IMR-90 (cell line): ENCODE measurements around the gene SGSM2. TPM values are rescaled to one million over a fixed set of nuclear protein-coding genes. Genes with fewer than 3 reads are reported as not detected.
A peak's percentile ranks its signal among the peaks of the same experiment; 100 is the strongest.

ENCODE experiments used
- ATAC-seq: fragments of 200-7000 bp; cut with Tn5 transposase; 2 replicates; pipeline ENCODE4 v1.9.1; 2020; ENCODE audit warnings: low read depth, mild to moderate bottlenecking, moderate library complexity
- BruUV-seq: library from RNA; stranded (reverse); fragments of 400-500 nt; replicated peaks from 2 replicates; lab custom pipeline; 2021; lab: Mats Ljungman, UMichigan
- CTCF ChIA-PET: fragments of 300-600 bp; formaldehyde crosslinking; extraction: SDS; loops from one replicate; lab custom pipeline; 2021; ENCODE audit warnings: antibody characterized with exemption; lab: Yijun Ruan, JAX
- POLR2A ChIA-PET: fragments of 300-600 bp; sonication (Branson Sonifier 250); formaldehyde crosslinking; loops from one replicate; lab custom pipeline; 2022; ENCODE audit warnings: antibody characterized with exemption; ENCODE audit not compliant: unreplicated experiment; lab: Charles Lee
- DNase-seq: peaks from one replicate; pipeline ENCODE4 v3.0.0; 2013
- H2AFZ ChIP-seq: replicated peaks from 2 replicates; pipeline ENCODE3; 2013; ENCODE audit warnings: low read length, mild to moderate bottlenecking; ENCODE audit not compliant: poor library complexity
- H2AK5ac ChIP-seq: 2 replicates; pipeline ENCODE4 v1.6.1; 2013; ENCODE audit warnings: low read depth, low read length, inconsistent platforms
- H2AK9ac ChIP-seq: replicated peaks from 2 replicates; pipeline ENCODE3; 2013; ENCODE audit warnings: mild to moderate bottlenecking, low read depth, low read length, moderate library complexity; ENCODE audit not compliant: poor library complexity
- H2BK120ac ChIP-seq: 2 replicates; pipeline ENCODE4 v1.6.1; 2013; ENCODE audit warnings: low read depth, low read length, inconsistent platforms
- H2BK15ac ChIP-seq: 3 replicates; pipeline ENCODE4 v1.6.1; 2013; ENCODE audit warnings: low read depth, low read length, inconsistent platforms
- H2BK20ac ChIP-seq: 2 replicates; pipeline ENCODE4 v1.6.1; 2013; ENCODE audit warnings: low read depth, mild to moderate bottlenecking, inconsistent platforms, low read length, moderate library complexity
- H2BK5ac ChIP-seq: 2 replicates; pipeline ENCODE4 v1.6.1; 2013; ENCODE audit warnings: mild to moderate bottlenecking, low read depth, low read length, inconsistent platforms; ENCODE audit not compliant: poor library complexity, severe bottlenecking
- H3K14ac ChIP-seq: replicated peaks from 2 replicates; pipeline ENCODE4 v1.6.1; 2013; ENCODE audit warnings: low read depth, low read length, inconsistent platforms
- H3K18ac ChIP-seq: 2 replicates; pipeline ENCODE4 v1.6.1; 2013; ENCODE audit warnings: low read depth, low read length, control low read depth
- H3K23ac ChIP-seq: 2 replicates; pipeline ENCODE4 v1.6.1; 2013; ENCODE audit warnings: low read depth, low read length, inconsistent platforms
- H3K27ac ChIP-seq: 2 replicates; pipeline ENCODE4 v1.5.1; 2013; ENCODE audit warnings: mild to moderate bottlenecking, control low read depth, low read length; ENCODE audit not compliant: insufficient read depth
- H3K27me3 ChIP-seq: 2 replicates; pipeline ENCODE4 v1.6.1; 2013; ENCODE audit warnings: low read length; ENCODE audit not compliant: control insufficient read depth, insufficient read depth
- H3K36me3 ChIP-seq: 2 replicates; pipeline ENCODE4 v1.6.1; 2013; ENCODE audit warnings: low read length, mixed read lengths; ENCODE audit not compliant: control insufficient read depth, insufficient read depth
- H3K4ac ChIP-seq: 2 replicates; pipeline ENCODE4 v1.6.1; 2013; ENCODE audit warnings: low read depth, low read length, inconsistent platforms
- H3K4me1 ChIP-seq: 2 replicates; pipeline ENCODE4 v1.6.1; 2013; ENCODE audit warnings: low read length, mixed read lengths; ENCODE audit not compliant: control insufficient read depth, insufficient read depth
- H3K4me2 ChIP-seq: 2 replicates; pipeline ENCODE4 v1.6.1; 2013; ENCODE audit warnings: low read depth, mild to moderate bottlenecking, control low read depth, low read length, moderate library complexity
- H3K4me3 ChIP-seq: 2 replicates; pipeline ENCODE4 v1.5.1; 2013; ENCODE audit warnings: low read depth, mild to moderate bottlenecking, control low read depth, low read length, moderate library complexity; ENCODE audit not compliant: insufficient read depth
- H3K56ac ChIP-seq: 2 replicates; pipeline ENCODE4 v1.6.1; 2013; ENCODE audit warnings: low read length, inconsistent platforms; ENCODE audit not compliant: insufficient read depth; ENCODE audit errors: extremely low read depth
- H3K79me1 ChIP-seq, 2 experiments: 2 replicates each; pipeline ENCODE4 v1.6.1; 2013; ENCODE audit warnings: low read length in 2 of 2, inconsistent platforms in 1 of 2, low read depth in 1 of 2
- H3K9ac ChIP-seq: 2 replicates; pipeline ENCODE4 v1.6.1; 2013; ENCODE audit warnings: low read depth, low read length, control low read depth
- H3K9me1 ChIP-seq: 2 replicates; pipeline ENCODE4 v1.6.1; 2013; ENCODE audit warnings: low read length, inconsistent platforms; ENCODE audit not compliant: insufficient read depth
- H3K9me3 ChIP-seq: 2 replicates; pipeline ENCODE4 v1.6.1; 2013; ENCODE audit warnings: low read length; ENCODE audit not compliant: control insufficient read depth, insufficient read depth
- H4K20me1 ChIP-seq: 2 replicates; pipeline ENCODE4 v1.6.1; 2013; ENCODE audit warnings: low read length, inconsistent platforms; ENCODE audit not compliant: insufficient read depth
- H4K5ac ChIP-seq: 2 replicates; pipeline ENCODE4 v1.6.1; 2013; ENCODE audit warnings: mild to moderate bottlenecking, low read depth, low read length, control low read depth
- H4K8ac ChIP-seq, 2 experiments: 2 replicates each; pipeline ENCODE4 v1.6.1; 2013; ENCODE audit warnings: low read depth in 2 of 2, low read length in 2 of 2, control low read depth in 1 of 2, inconsistent platforms in 1 of 2
- H4K91ac ChIP-seq: 2 replicates; pipeline ENCODE4 v1.6.1; 2013; ENCODE audit warnings: low read depth, low read length, inconsistent platforms; ENCODE audit not compliant: insufficient read depth
- BHLHE40 ChIP-seq: fragments of 150-350 bp; IDR thresholded peaks from 2 replicates; pipeline ENCODE4 v1.6.1; 2016; ENCODE audit warnings: mild to moderate bottlenecking, low read depth, low read length
- POLR2A ChIP-seq: IDR thresholded peaks from 2 replicates; pipeline ENCODE4 v1.6.1; 2012; ENCODE audit warnings: mild to moderate bottlenecking, low read depth, low read length
- RFX5 ChIP-seq: IDR thresholded peaks from 2 replicates; pipeline ENCODE4 v1.8.0; 2012; ENCODE audit warnings: low read depth, mild to moderate bottlenecking, low read length, moderate library complexity
- WGBS, 2 experiments: methylation state at CpG; one replicate each; pipeline versions ENCODE4 v1.1.5 to v1.1.7; 2013; ENCODE audit warnings: missing lambda C conversion rate in 2 of 2; ENCODE audit not compliant: insufficient read length in 1 of 2; ENCODE audit errors: extremely low coverage in 2 of 2; 5-methylcytosine and 5-hydroxymethylcytosine counted together
- dilution Hi-C: fragments of 300-500 bp; cut with HindIII; formaldehyde crosslinking; loops from one replicate; pipeline ENCODE4 v1.14.3; 2018; ENCODE audit warnings: low sequenced_read_pairs; ENCODE audit not compliant: unreplicated experiment
- in situ Hi-C: fragments of 300-500 bp; cut with MboI; formaldehyde crosslinking; loops from 3 replicates; pipeline ENCODE4 v1.14.3; 2019; ENCODE audit warnings: low sequenced_read_pairs, inconsistent platforms, mixed read lengths
- intact Hi-C: fragments of 100-400 bp; cut with micrococcal nuclease; formaldehyde crosslinking; loops from 2 replicates; pipeline ENCODE4 v1.10.0; 2022
- polyA plus RNA-seq, 3 experiments: library from polyadenylated mRNA; depleted of rRNA; stranded (reverse); fragments of >200 nt; gene quantifications; 2 replicates each; pipeline ENCODE4 v1.2.3, GENCODE V29; 2012; ENCODE audit warnings: low replicate concordance in 1 of 3
- total RNA-seq: library from RNA; depleted of rRNA; stranded (reverse); fragments of >200 nt; gene quantifications from 2 replicates; pipeline ENCODE4 v1.2.3, GENCODE V29; 2012

Gene SGSM2
- total and polyA plus RNA-seq, 2 of the 4 experiments (the other 2 are of a cell fraction) = 13.6 to 81.2 TPM

GRCh38 chr17:2390199-2390836 lies 53.0 kb downstream of the SGSM2 start (continued):
- no peak for TF ChIP-seq RFX5

GRCh38 chr17:2391597-2392251 lies 54.4 kb downstream of the SGSM2 start:
- Histone ChIP-seq H2AK9ac (peak overlapping the region; percentile 97), H3K9ac (peak overlapping the region; percentile 69), H3K36me3 (peaks cover 12% of the 10 kb centered on the region; the same call in 1 of the 2 replicates), H3K4me2 (peak overlapping the region; percentile 80), H3K14ac (peak overlapping the region; percentile 59), H3K4ac (peak overlapping the region; percentile 49; the same call in 1 of the 2 replicates), H3K23ac (peak overlapping the region; percentile 34; the same call in 1 of the 2 replicates), H3K18ac (0 out of 2 replicates have a peak overlapping the region, but pooled peaks have one; percentile 9), H3K4me1 (peaks cover 25% of the 10 kb centered on the region), H4K8ac (peak overlapping the region; percentile 8 to 35; a peak in 2 of 4 replicates), H4K20me1 (peaks cover 46% of the 10 kb centered on the region), H3K56ac (peak overlapping the region; percentile 70), H3K4me3 (peak overlapping the region; percentile 41), H4K91ac (no peak overlapping the region), H2AK5ac (peak overlapping the region; percentile 41), H3K27ac (peak overlapping the region; percentile 66), H3K27me3 (no peaks in the 10 kb centered on the region), H3K79me1 (peaks cover 18 to 69% of the 10 kb centered on the region in 2 experiments), H2BK120ac (no peak overlapping the region), H2BK5ac (peak overlapping the region; percentile 61), H4K5ac (no peak overlapping the region), H3K9me3 (no peaks in the 10 kb centered on the region), H3K9me1 (peaks cover 5% of the 10 kb centered on the region), H2BK20ac (no peak overlapping the region), H2BK15ac (no peak overlapping the region), H2AFZ (peak overlapping the region; percentile 36)
- dilution Hi-C loops (no loop called here), intact Hi-C loops (loop anchor here (1.0 kb wide), 2 partner anchors 10 to 25 kb away; partner anchors contain the start of gene MNT), in situ Hi-C loops (no loop called here)
- no peak for DNase-seq
- no TSS peak for BruUV-seq
- TF ChIP-seq POLR2A (0 out of 2 replicates have a peak, but pooled peaks have one; percentile 31), BHLHE40 (no peak)
- WGBS, 2 experiments = 82% methylated on average over 14 of the region's 18 CpGs; no CpG with 5 or more reads in 1 of the 2 experiments
- CTCF ChIA-PET = interaction anchor here (3.2 kb wide), 1 partner anchor 9 kb away, joined by 21 read pairs; no protein-coding TSS in a partner anchor
- POLR2A ChIA-PET = interaction anchor here (1.2 kb wide), 1 partner anchor 10 kb away, joined by 3 read pairs; no protein-coding TSS in a partner anchor
- ATAC-seq = no peak
